Small intestine (tissue), 7 donors: ENCODE measurements around the gene RHBG. TPM values are rescaled to one million over a fixed set of nuclear protein-coding genes. Genes with fewer than 3 reads are reported as not detected.

Experiments used
- DNase-seq, 2 donors: peaks; one replicate each; pipeline versions ENCODE4 v3.0.0 to v3.0.0-alpha.2; 2013
- FAIRE-seq: peaks from 2 replicates; lab custom pipeline; 2012; peaks lifted over from hg19 to GRCh38; lab: Jason Lieb, UNC
- H3K27ac ChIP-seq, 3 donors: one replicate each; pipeline ENCODE4 v1.5.1; 2013; ENCODE audit warnings: low read length in 2 of 3, mild to moderate bottlenecking in 2 of 3, control low read depth in 1 of 3, inconsistent platforms in 1 of 3, low read depth in 1 of 3, moderate library complexity in 1 of 3
- H3K27me3 ChIP-seq, 3 donors: one replicate each; pipeline ENCODE4 v1.6.1; 2013; ENCODE audit warnings: low read length in 3 of 3, inconsistent platforms in 1 of 3; ENCODE audit not compliant: control insufficient read depth in 3 of 3, insufficient read depth in 3 of 3
- H3K36me3 ChIP-seq, 3 donors: one replicate each; pipeline ENCODE4 v1.6.1; 2013; ENCODE audit warnings: low read length in 3 of 3, inconsistent platforms in 1 of 3, low read depth in 1 of 3, mild to moderate bottlenecking in 1 of 3, moderate library complexity in 1 of 3; ENCODE audit not compliant: control insufficient read depth in 3 of 3, insufficient read depth in 2 of 3
- H3K4me1 ChIP-seq, 3 donors: one replicate each; pipeline ENCODE4 v1.6.1; 2013; ENCODE audit warnings: low read length in 2 of 3, inconsistent platforms in 1 of 3, low read depth in 1 of 3, mild to moderate bottlenecking in 1 of 3, moderate library complexity in 1 of 3; ENCODE audit not compliant: control insufficient read depth in 3 of 3, insufficient read depth in 2 of 3
- H3K4me3 ChIP-seq, 3 donors: one replicate each; pipeline ENCODE4 v1.5.1; 2013; ENCODE audit warnings: low read length in 3 of 3, control low read depth in 1 of 3, inconsistent platforms in 1 of 3, low read depth in 1 of 3, mild to moderate bottlenecking in 1 of 3, moderate library complexity in 1 of 3
- H3K9me3 ChIP-seq, 2 donors: one replicate each; pipeline ENCODE4 v1.6.1; 2013; ENCODE audit warnings: low read depth in 1 of 2, low read length in 1 of 2; ENCODE audit not compliant: control insufficient read depth in 2 of 2, insufficient read depth in 1 of 2
- WGBS, 3 donors: extraction: QIAGEN DNeasy Blood & Tissue Kit; methylation state at CpG; one replicate each; pipeline ENCODE4 v1.1.7; 2013; 5-methylcytosine and 5-hydroxymethylcytosine counted together
- polyA plus RNA-seq, 4 donors: library from polyadenylated mRNA; stranded (reverse) in 3 of 4; unstranded in 1 of 4; fragments of 200-250 nt in 3 of 4; fragments of 120-200 nt in 1 of 4; gene quantifications; one replicate each; pipeline versions ENCODE4 v1.2.1 to v1.2.3, GENCODE V29; 2013
- donor health status: healthy with polysubstance abuse.
- donor health status: control.
- donor health status: control.
- donor health status: Bipolar disorder and iron deficiency.
- donor health status: healthy.

Gene RHBG
- polyA plus RNA-seq, 4 donors, result 0.27 to 55.2 (median 2.7) TPM

- no peak for DNase-seq
- Histone ChIP-seq H3K27me3 (peaks cover 9 to 96% (median 55%) of the 10 kb centered on the region in 3 donors), H3K9me3 (no peaks in the 10 kb centered on the region), H3K4me3 (no peak overlapping the region), H3K36me3 (no peaks in the 10 kb centered on the region), H3K27ac (no peak overlapping the region), H3K4me1 (peaks cover 0 to 10% (median 0%) of the 10 kb centered on the region in 3 donors)
- FAIRE-seq, result no peak
- 91 to 93% (median 92%) methylated on average over 7 of the region's 7 CpGs for WGBS, 3 donors
These were observed 56.9 kb downstream of the RHBG start for GRCh38 chr1:156425943-156426342.

GRCh38 chr1:156427957-156428356 is 58.9 kb downstream of the RHBG start:
- Histone ChIP-seq H3K4me1 (no peaks in the 10 kb centered on the region), H3K4me3 (no peak overlapping the region), H3K27ac (no peak overlapping the region), H3K9me3 (no peaks in the 10 kb centered on the region), H3K27me3 (peaks cover 6 to 96% (median 48%) of the 10 kb centered on the region in 3 donors), H3K36me3 (no peaks in the 10 kb centered on the region)
- DNase-seq (no peak), FAIRE-seq (no peak)
- 54 to 71% (median 68%) methylated on average over 5 of the region's 5 CpGs for WGBS, 3 donors

GRCh38 chr1:156428746-156429288 is 59.8 kb downstream of the RHBG start:
- WGBS, 3 donors, result 6 to 15% (median 8%) methylated on average over 4 of the region's 4 CpGs
- H3K9me3 ChIP-seq, result no peaks in the 10 kb centered on the region

GRCh38 chr1:156429313-156430060 is 60.5 kb downstream of the RHBG start:
- Histone ChIP-seq H3K27ac (no peak overlapping the region), H3K4me3 (no peak overlapping the region), H3K4me1 (no peaks in the 10 kb centered on the region), H3K27me3 (peaks cover 6 to 96% (median 41%) of the 10 kb centered on the region in 3 donors), H3K9me3 (no peaks in the 10 kb centered on the region), H3K36me3 (no peaks in the 10 kb centered on the region)
- WGBS, 3 donors, result 6 to 8% (median 8%) methylated on average over 13 of the region's 13 CpGs
- FAIRE-seq, result no peak
- DNase-seq, result no peak

More at GRCh38 chr1:156428746-156429288, 59.8 kb downstream of the RHBG start:
- H3K27ac ChIP-seq, result no peak overlapping the region
- peaks cover 6 to 96% (median 43%) of the 10 kb centered on the region in 3 donors for H3K27me3 ChIP-seq
- no peaks in the 10 kb centered on the region for H3K36me3 ChIP-seq
- FAIRE-seq (no peak), DNase-seq (no peak)
- no peak overlapping the region for H3K4me3 ChIP-seq
- no peaks in the 10 kb centered on the region for H3K4me1 ChIP-seq

- WGBS, 3 donors, result 1 to 11% (median 10%) methylated on average over 7 of the region's 7 CpGs
These were observed 61.3 kb downstream of the RHBG start for GRCh38 chr1:156430303-156430702.

GRCh38 chr1:156430866-156431265 is 61.9 kb downstream of the RHBG start:
- no peaks in the 10 kb centered on the region for H3K36me3 ChIP-seq
- peaks cover 4 to 99% (median 42%) of the 10 kb centered on the region in 3 donors for H3K27me3 ChIP-seq
- DNase-seq, result no peak
- no peaks in the 10 kb centered on the region for H3K9me3 ChIP-seq
- H3K4me1 ChIP-seq, result no peaks in the 10 kb centered on the region
- H3K27ac ChIP-seq, result no peak overlapping the region
- FAIRE-seq, result no peak
- H3K4me3 ChIP-seq, result no peak overlapping the region
- 13 to 20% (median 17%) methylated on average over 3 of the region's 3 CpGs for WGBS, 3 donors

More at GRCh38 chr1:156430303-156430702, 61.3 kb downstream of the RHBG start:
- H3K4me1 ChIP-seq, result no peaks in the 10 kb centered on the region
- no peak overlapping the region for H3K27ac ChIP-seq
- DNase-seq (no peak), FAIRE-seq (no peak)
- no peak overlapping the region for H3K4me3 ChIP-seq
- H3K27me3 ChIP-seq, result peaks cover 6 to 96% (median 42%) of the 10 kb centered on the region in 3 donors
- H3K9me3 ChIP-seq, result no peaks in the 10 kb centered on the region
- H3K36me3 ChIP-seq, result no peaks in the 10 kb centered on the region

- H3K27me3 ChIP-seq, result peaks cover 3 to 99% (median 39%) of the 10 kb centered on the region in 3 donors
- no peak for FAIRE-seq
These were observed 62.4 kb downstream of the RHBG start for GRCh38 chr1:156431366-156431765.

GRCh38 chr1:156431769-156432668 is 63.0 kb downstream of the RHBG start:
- Histone ChIP-seq H3K4me3 (no peak overlapping the region), H3K36me3 (no peaks in the 10 kb centered on the region), H3K4me1 (peaks cover 0 to 5% (median 0%) of the 10 kb centered on the region in 3 donors), H3K9me3 (peaks cover 0 to under 1% of the 10 kb centered on the region in 2 donors), H3K27me3 (peaks cover 3 to 99% (median 41%) of the 10 kb centered on the region in 3 donors), H3K27ac (no peak overlapping the region)
- DNase-seq (no peak), FAIRE-seq (no peak)
- 17 to 25% (median 23%) methylated on average over 12 of the region's 12 CpGs for WGBS, 3 donors

More at GRCh38 chr1:156431366-156431765, 62.4 kb downstream of the RHBG start:
- Histone ChIP-seq H3K9me3 (no peaks in the 10 kb centered on the region), H3K36me3 (no peaks in the 10 kb centered on the region), H3K27ac (no peak overlapping the region), H3K4me3 (no peak overlapping the region), H3K4me1 (peaks cover 0 to 2% (median 0%) of the 10 kb centered on the region in 3 donors)
- WGBS, 3 donors, result 38 to 49% (median 46%) methylated on average over 4 of the region's 4 CpGs
- DNase-seq, result no peak
